ENCODE results near the gene WDCP.
A peak's percentile ranks its signal among the peaks of the same experiment; 100 is the strongest.
"Not testable (repeated sequence)": the region's sequence is repeated elsewhere in the genome, so short reads cannot be mapped to it uniquely, and the experiment has no call there.

Gene WDCP

DNA sequence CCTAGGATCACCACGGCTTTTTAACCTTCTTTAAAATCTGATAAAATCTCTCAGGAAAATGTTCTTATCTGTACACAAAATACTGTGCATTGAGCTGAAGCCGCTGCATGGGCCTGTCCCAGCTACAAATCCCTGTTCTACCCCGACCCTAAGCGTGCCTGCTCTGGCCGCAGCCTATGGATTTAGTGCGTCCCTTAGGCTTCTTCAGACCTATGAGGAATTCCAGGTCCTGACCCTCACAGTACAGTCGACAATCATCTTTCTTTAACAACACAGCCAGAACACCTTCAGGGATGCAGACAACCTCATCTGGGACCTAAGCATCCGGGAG, 477 bp upstream of the WDCP start:
- no peak for ATAC-seq

GRCh38 chr2:24046599-24046929, 627 bp downstream of the WDCP start:
- Mint-ChIP-seq H3K4me3 (peak overlapping the region; percentile 36), H3K4me1 (peaks cover 33% of the 10 kb centered on the region), H3K36me3 (peaks cover 6% of the 10 kb centered on the region), H3K27ac (peak overlapping the region; percentile 81), H3K9me3 (no peaks in the 10 kb centered on the region), H3K27me3 (no peaks in the 10 kb centered on the region)
- no peak for ATAC-seq

More for the DNA sequence above, 477 bp upstream of the WDCP start:
- peaks cover 33% of the 10 kb centered on the region for H3K4me1 Mint-ChIP-seq
- peak overlapping the region; percentile 89 for H3K4me3 Mint-ChIP-seq
- H3K27me3 Mint-ChIP-seq, result no peaks in the 10 kb centered on the region
- H3K27ac Mint-ChIP-seq, result peak overlapping the region; percentile 81
- H3K36me3 Mint-ChIP-seq, result peaks cover 6% of the 10 kb centered on the region
- no peaks in the 10 kb centered on the region for H3K9me3 Mint-ChIP-seq

- Mint-ChIP-seq H3K36me3 (peaks cover 6% of the 10 kb centered on the region), H3K27me3 (no peaks in the 10 kb centered on the region), H3K4me1 (peaks cover 33% of the 10 kb centered on the region), H3K9me3 (no peaks in the 10 kb centered on the region), H3K27ac (no peak overlapping the region), H3K4me3 (no peak overlapping the region)
- no peak for ATAC-seq
These were observed 1.4 kb downstream of the WDCP start for GRCh38 chr2:24045511-24046508.

DNA sequence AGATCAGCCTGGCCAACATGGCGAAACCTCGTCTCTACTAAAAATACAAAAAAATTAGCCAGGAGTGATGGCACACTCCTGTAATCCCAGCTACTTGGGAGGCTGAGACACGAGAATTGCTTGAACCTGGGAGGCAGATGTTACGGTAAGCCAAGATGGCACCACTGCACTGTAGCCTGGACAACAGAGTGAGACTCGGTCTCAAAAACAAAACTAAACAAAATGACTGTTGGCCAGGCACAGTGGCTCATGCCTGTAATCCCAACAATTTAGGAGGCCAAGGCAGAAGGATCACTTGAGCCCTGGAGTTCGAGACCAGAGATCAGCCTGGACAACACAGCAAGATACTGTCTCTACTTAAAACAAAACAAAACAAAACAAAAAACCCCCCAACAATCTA, 4.1 kb downstream of the WDCP start:
- H3K9me3 Mint-ChIP-seq, H3K27me3 Mint-ChIP-seq, H3K4me3 Mint-ChIP-seq, H3K27ac Mint-ChIP-seq, ATAC-seq: not testable (repeated sequence)
- peaks cover 33% of the 10 kb centered on the region for H3K4me1 Mint-ChIP-seq
- peaks cover 14% of the 10 kb centered on the region for H3K36me3 Mint-ChIP-seq

DNA sequence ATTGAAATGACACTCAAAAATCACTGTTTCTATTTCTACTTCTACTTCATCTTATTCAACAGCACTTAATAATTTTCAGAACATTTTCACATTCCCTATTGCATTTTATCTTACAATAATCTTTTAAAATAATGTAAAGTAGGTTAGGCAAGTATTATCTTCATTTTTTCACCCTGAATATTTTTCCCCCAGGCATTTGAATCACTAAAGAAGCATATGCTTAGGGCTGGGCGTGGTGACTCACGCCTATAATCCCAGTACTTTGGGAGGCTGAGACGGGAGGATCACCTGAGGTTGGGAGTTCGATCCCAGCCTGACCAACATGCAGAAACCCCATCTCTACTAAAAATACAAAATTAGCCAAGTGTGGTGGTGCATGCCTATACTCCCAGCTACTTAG, 6.7 kb downstream of the WDCP start:
- Mint-ChIP-seq H3K36me3 (peaks cover 23% of the 10 kb centered on the region), H3K4me1 (peaks cover 21% of the 10 kb centered on the region), H3K4me3 (no peak overlapping the region), H3K9me3 (no peaks in the 10 kb centered on the region), H3K27me3 (no peaks in the 10 kb centered on the region), H3K27ac (no peak overlapping the region)
- no peak for ATAC-seq

DNA sequence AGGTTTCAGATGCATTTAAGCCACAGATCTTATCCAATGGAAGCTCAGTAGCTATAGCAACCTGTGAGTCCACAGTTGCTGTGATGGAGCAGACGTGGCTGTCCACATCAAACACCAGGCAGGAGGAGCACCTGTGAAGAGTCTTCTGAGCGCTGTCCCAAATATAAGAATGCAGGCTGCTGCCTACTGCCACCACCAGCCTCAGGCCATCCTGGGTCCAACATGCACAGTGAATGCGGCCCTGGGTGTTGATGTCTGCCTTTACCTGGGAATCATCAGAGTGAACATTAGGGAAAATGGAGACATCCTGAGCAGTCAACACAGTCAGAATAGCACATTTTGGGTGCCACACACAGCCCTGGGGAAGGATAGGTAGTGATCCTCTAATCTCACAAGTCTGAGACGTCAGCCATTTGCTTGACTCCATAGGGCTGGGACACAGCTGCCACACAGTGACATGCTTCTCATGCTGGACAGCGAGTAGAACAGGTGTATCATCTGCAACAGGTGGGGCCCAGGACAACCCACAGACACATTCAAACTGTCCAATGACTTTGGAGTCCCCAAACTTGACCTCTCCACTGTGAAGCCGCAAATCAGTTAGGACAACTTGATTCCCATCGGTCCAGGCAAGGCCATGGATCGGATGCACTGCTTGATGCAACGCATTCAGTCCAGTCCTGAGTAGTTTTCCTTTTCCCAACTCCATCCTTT, 8.2 kb downstream of the WDCP start:
- H3K4me3 Mint-ChIP-seq, result no peak overlapping the region
- H3K27me3 Mint-ChIP-seq, result no peaks in the 10 kb centered on the region
- no peaks in the 10 kb centered on the region for H3K9me3 Mint-ChIP-seq
- H3K36me3 Mint-ChIP-seq, result peaks cover 23% of the 10 kb centered on the region
- H3K4me1 Mint-ChIP-seq, result peaks cover 18% of the 10 kb centered on the region
- ATAC-seq, result no peak
- no peak overlapping the region for H3K27ac Mint-ChIP-seq

DNA sequence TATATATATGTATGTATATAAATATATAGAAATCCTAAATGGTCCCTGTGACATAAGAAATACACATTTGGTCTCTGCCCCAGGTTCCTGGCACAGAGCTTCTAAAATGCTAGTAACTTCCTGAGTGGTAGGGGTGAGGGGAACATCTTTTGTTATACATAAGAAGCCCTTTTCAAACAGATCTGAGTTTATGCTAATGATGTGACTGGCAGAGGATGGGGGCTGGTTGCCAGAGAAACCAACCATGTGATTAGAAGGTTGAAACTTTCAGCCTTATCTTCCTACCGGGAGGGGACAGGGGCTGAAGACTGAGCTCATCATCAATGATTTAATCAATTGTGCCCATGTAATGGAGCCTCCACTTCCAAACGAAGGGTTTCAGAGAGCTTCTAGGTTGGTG, 21.0 kb downstream of the WDCP start:
- no peak overlapping the region for H3K27ac Mint-ChIP-seq
- peaks cover 65% of the 10 kb centered on the region for H3K36me3 Mint-ChIP-seq
- H3K27me3 Mint-ChIP-seq, result no peaks in the 10 kb centered on the region

GRCh38 chr2:24024996-24025663, 22.1 kb downstream of the WDCP start:
- Mint-ChIP-seq H3K9me3 (no peaks in the 10 kb centered on the region), H3K4me1 (no peaks in the 10 kb centered on the region), H3K4me3 (no peak overlapping the region), H3K36me3 (peaks cover 54% of the 10 kb centered on the region), H3K27ac (no peak overlapping the region), H3K27me3 (no peaks in the 10 kb centered on the region)
- no peak for ATAC-seq

More for the DNA sequence above, 21.0 kb downstream of the WDCP start:
- Mint-ChIP-seq H3K4me1 (no peaks in the 10 kb centered on the region), H3K9me3 (no peaks in the 10 kb centered on the region), H3K4me3 (no peak overlapping the region)
- ATAC-seq, result no peak

GRCh38 chr2:24024018-24024417, 23.2 kb downstream of the WDCP start:
- Mint-ChIP-seq H3K27ac (no peak overlapping the region), H3K4me3 (no peak overlapping the region), H3K4me1 (no peaks in the 10 kb centered on the region), H3K9me3 (no peaks in the 10 kb centered on the region), H3K27me3 (no peaks in the 10 kb centered on the region), H3K36me3 (peaks cover 43% of the 10 kb centered on the region)
- no peak for ATAC-seq

GRCh38 chr2:24022975-24023575, 24.1 kb downstream of the WDCP start:
- Mint-ChIP-seq H3K4me1 (no peaks in the 10 kb centered on the region), H3K27ac (no peak overlapping the region), H3K4me3 (no peak overlapping the region), H3K9me3 (no peaks in the 10 kb centered on the region), H3K36me3 (peaks cover 36% of the 10 kb centered on the region), H3K27me3 (no peaks in the 10 kb centered on the region)
- no peak for ATAC-seq

- H3K27ac Mint-ChIP-seq, result no peak overlapping the region
- H3K36me3 Mint-ChIP-seq, result peaks cover 33% of the 10 kb centered on the region
- no peaks in the 10 kb centered on the region for H3K27me3 Mint-ChIP-seq
- ATAC-seq, result no peak
- H3K4me1 Mint-ChIP-seq, result no peaks in the 10 kb centered on the region
- no peaks in the 10 kb centered on the region for H3K9me3 Mint-ChIP-seq
- no peak overlapping the region for H3K4me3 Mint-ChIP-seq
These were observed 24.7 kb downstream of the WDCP start for GRCh38 chr2:24022324-24022974.

DNA sequence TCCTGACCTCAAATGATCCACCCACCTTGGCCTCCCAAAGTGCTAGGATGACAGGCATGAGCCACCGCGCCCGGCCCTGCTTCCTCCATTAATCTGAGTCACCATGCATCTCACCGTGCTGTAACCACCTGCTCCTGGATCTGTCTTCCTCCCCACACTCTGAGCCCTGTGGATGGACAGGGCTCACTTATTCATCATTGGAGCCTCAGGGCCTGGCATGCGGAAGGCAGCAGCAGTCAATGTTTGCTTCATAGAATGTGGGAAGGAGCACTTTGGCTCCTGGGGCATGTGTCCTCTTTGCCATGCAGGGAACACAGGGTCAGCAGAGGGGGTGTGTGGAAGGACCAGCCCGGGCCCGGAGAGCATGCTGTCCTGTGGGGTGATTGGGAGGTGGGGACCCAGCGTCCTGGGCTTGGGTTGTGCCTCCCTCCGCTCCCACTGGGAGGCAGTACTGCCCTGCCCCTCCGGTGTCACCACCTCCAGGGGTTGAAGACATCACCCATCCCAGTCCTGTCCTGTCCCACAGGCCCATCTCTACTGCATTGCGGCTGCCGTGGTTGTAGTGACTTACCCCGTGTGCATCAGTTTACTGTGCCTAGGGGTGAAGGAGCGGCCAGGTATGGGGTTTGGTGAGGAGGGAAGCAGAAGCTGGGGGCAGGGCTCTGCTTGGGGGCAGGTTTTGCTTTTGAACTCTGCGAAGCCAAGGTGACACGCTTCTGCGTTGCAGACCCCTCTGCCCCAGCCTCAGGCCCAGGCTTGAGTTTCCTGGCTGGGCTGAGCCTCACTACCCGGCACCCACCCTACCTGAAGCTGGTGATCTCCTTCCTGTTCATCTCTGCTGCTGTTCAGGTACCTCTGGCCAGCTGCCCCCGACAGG, 25.8 kb downstream of the WDCP start:
- no peaks in the 10 kb centered on the region for H3K9me3 Mint-ChIP-seq
- no peaks in the 10 kb centered on the region for H3K4me1 Mint-ChIP-seq
- H3K27me3 Mint-ChIP-seq, result no peaks in the 10 kb centered on the region
- no peak overlapping the region for H3K4me3 Mint-ChIP-seq
- ATAC-seq, result no peak
- no peak overlapping the region for H3K27ac Mint-ChIP-seq
- peaks cover 30% of the 10 kb centered on the region for H3K36me3 Mint-ChIP-seq

DNA sequence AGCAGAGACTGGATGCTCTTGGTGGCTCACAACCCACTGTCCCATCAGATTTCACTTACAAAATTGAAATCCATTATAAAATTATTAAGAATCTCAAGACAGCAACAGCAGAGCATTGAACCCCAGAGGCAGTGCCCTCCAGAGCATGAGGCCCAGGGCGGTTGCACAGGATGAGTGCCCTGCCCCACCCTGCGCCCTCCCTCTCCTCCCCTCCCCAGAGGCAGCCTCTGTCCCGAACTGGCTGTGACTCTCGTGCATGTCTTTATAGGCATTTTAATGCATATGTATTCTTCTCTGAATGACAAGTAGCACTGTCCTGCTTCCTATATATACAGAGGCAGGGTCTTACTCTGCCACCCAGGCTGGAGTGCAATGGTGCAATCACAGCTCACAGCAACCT, 26.9 kb downstream of the WDCP start:
- Mint-ChIP-seq H3K27ac (no peak overlapping the region), H3K36me3 (peaks cover 30% of the 10 kb centered on the region), H3K9me3 (no peaks in the 10 kb centered on the region), H3K4me1 (no peaks in the 10 kb centered on the region), H3K27me3 (no peaks in the 10 kb centered on the region), H3K4me3 (no peak overlapping the region)
- no peak for ATAC-seq

GRCh38 chr2:24019729-24020128, 27.5 kb downstream of the WDCP start:
- Mint-ChIP-seq H3K4me3 (no peak overlapping the region), H3K27ac (no peak overlapping the region), H3K36me3 (peaks cover 26% of the 10 kb centered on the region), H3K4me1 (no peaks in the 10 kb centered on the region), H3K9me3 (no peaks in the 10 kb centered on the region), H3K27me3 (no peaks in the 10 kb centered on the region)
- no peak for ATAC-seq

Data from stimulated activated memory B cell treated with anti-CD40 and anti-IgM and Interleukin-4, amounts not matched to agents 10 μg/mL and 1 μg/mL and 100 μg/mL, for 72 hours (primary cell).